ENCODE data around the gene DDA1. TPM values are rescaled to one million over a fixed set of nuclear protein-coding genes. Genes with fewer than 3 reads are reported as not detected.

Gene DDA1
- total RNA-seq, 4 donors from 2014 or later: 16.4 to 30.7 (median 26.3) TPM

DNA sequence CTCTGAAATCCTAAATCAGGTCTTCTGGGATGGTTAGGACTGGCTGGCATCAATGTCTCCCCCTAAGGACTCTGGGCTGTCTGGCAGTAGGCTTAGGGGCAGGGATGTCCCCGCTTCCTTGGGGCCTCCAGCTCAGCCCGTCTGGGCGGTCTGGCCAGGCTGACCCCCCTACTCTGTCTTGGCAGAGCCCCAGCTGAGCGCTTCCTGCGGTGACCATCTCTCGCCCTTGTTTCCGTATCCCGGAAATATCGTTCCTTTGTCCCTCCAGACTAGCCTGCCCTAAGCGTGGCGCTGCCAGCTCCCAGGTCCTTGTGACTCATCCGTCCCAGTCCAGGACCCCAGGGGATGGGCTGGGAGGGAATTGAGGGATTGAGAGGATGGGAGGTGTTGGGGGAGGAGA, 39.3 kb downstream of the DDA1 start:
- WGBS, 2 donors: 0 to 9% methylated on average over 12 of the region's 12 CpGs
- intact Hi-C loops (cut with DNase I; ENCODE audit: low total_unique reads): no loop called here
- TF ChIP-seq POLR2A (IDR thresholded peaks at IDR 0.05): no peak
- TF ChIP-seq, protein P1, sequence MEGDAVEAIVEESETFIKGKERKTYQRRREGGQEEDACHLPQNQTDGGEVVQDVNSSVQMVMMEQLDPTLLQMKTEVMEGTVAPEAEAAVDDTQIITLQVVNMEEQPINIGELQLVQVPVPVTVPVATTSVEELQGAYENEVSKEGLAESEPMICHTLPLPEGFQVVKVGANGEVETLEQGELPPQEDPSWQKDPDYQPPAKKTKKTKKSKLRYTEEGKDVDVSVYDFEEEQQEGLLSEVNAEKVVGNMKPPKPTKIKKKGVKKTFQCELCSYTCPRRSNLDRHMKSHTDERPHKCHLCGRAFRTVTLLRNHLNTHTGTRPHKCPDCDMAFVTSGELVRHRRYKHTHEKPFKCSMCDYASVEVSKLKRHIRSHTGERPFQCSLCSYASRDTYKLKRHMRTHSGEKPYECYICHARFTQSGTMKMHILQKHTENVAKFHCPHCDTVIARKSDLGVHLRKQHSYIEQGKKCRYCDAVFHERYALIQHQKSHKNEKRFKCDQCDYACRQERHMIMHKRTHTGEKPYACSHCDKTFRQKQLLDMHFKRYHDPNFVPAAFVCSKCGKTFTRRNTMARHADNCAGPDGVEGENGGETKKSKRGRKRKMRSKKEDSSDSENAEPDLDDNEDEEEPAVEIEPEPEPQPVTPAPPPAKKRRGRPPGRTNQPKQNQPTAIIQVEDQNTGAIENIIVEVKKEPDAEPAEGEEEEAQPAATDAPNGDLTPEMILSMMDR (IDR thresholded peaks at IDR 0.05): no peak
- no peak for DNase-seq (ENCODE audit: low spot score in 2 of 2)
- H3K4me3 ChIP-seq (ENCODE audit: low read depth, poor library complexity, severe bottlenecking): no peak overlapping the region

DNA sequence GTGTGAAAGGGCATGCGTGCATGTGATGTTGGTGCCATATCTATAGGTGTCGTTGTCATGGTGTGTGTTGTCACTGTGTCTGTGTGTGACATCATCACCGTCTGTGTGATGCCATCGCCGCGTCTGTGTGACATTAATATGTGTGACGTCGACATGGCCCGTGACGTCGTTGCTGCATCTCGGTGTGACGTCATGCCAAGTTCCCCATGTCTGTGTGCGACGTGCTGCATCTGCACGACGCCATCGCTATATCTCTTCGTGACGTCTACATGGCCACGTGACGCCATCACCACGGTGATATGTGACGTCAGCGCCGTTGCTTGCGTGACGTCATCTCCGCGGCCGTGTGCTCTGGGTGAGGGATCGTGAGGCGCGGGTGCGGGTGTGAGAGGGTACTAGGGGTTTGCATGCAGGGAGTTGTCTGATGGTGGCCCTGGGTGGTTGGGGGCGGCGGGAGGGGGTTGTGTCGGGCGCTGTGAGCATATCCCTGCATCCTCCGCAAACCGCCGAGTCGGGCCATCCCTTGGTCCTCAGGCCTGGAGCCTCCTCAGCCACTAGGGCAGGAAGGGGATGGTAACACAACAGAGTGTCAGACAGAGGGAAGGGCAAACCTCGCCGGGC, 42.6 kb downstream of the DDA1 start:
- no peak for DNase-seq (ENCODE audit: low spot score in 2 of 2)
- whole genome bisulfite sequencing, 2 donors: 88 to 89% methylated on average over 45 of the region's 45 CpGs

DNA sequence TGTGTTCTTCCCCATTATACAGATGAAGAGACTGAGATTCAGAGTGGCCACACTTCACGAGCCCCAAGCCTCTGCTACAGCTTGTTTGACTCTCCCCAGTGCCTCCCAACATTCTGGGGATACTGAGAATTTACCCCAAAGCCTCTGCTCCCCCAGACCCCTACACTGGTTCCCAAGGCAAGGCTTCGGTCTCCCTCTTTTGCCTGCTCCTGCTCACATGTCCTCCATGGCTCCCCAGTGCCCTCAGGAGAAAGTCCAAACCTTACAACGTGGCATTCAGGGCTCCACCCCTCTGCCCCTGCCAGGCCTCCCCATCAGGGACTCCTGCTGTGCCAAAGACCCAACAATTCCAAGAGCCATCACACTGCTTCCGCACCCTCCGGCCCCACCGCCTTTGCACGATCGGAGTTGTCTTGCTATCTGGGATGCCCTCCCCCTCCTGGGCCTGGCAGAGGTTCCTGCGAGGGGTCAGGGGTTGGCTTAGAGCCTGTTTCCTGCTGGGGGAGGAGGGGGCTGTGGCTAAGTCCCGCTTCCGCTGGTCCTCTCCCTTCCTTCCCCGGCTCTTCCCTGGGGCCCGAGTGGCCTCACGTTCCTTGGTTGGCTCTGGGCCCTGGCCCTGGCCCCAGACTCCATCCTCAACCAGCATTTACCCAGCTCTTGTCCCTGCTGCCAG, 43.4 kb downstream of the DDA1 start:
- TF ChIP-seq POLR2A (IDR thresholded peaks at IDR 0.05): no peak
- TF ChIP-seq, protein P1 (IDR thresholded peaks at IDR 0.05): no peak
- 39 to 44% methylated on average over 14 of the region's 14 CpGs for WGBS, 2 donors
- DNase-seq (ENCODE audit: low spot score in 2 of 2): no peak
- H3K4me3 ChIP-seq (ENCODE audit: low read depth, poor library complexity, severe bottlenecking): no peak overlapping the region
- intact Hi-C loops (cut with DNase I; ENCODE audit: low total_unique reads): no loop called here

More for the DNA sequence above, 42.6 kb downstream of the DDA1 start:
- no peak for TF ChIP-seq POLR2A (IDR thresholded peaks at IDR 0.05)
- TF ChIP-seq, protein P1 (IDR thresholded peaks at IDR 0.05): no peak
- H3K4me3 ChIP-seq (ENCODE audit: low read depth, poor library complexity, severe bottlenecking): no peak overlapping the region
- intact Hi-C loops (cut with DNase I; ENCODE audit: low total_unique reads): no loop called here

DNA sequence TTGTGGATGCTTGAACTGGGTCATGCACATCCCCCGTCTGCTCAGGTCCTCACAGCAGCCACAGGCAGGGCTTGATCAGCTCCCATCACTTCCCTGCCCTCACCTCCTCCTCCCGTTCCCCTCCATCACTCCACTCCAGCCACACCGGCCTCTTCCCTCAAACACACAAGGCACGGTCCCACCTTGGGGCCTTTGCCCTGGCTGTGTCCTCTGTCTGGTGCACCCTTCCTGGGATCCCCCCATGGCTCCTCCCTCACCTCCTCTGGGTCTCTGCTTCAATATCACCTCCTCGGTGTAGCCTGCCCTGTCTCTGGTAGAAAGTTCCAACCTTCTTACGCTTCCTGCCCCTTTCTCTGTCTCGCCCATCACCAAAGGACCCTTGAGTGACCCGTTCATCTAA, 44.0 kb downstream of the DDA1 start:
- intact Hi-C loops (cut with DNase I; ENCODE audit: low total_unique reads): no loop called here

DNA sequence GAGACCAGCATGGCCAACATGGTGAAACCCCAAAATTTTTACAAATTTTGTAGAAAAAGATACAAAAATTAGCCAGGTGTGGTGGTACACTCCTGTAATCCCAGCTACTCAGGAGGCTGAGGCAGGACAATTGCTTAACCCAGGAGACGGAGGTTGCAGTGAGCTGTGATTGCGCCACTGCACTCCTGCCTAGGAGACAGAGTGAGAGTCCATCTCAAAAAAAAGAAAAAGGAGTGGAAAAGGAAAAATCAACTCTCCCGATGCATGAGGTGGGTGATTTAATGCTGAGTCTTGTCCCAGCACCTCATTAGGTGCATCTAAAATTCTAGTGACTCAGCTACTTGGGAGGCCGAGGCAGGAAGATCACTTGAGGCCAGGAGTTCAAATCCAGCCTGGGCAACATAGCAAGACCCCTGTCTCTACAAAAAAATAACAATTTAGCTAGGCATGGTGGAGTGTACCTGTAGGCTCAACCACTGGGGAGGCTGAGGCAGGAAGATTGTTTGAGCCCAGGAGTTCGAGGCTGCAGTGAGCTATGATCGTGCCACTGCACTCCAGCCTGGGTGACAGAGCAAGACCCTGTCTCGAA, 47.8 kb downstream of the DDA1 start:
- no peak overlapping the region for H3K4me3 ChIP-seq (ENCODE audit: low read depth, poor library complexity, severe bottlenecking)
- DNase-seq (ENCODE audit: low spot score in 2 of 2): no peak
- intact Hi-C loops (cut with DNase I; ENCODE audit: low total_unique reads): no loop called here
- 85 to 88% methylated on average over 7 of the region's 7 CpGs for WGBS, 2 donors
- TF ChIP-seq POLR2A (IDR thresholded peaks at IDR 0.05): no peak
- TF ChIP-seq, protein P1 (IDR thresholded peaks at IDR 0.05): no peak

More for the DNA sequence above, 44.0 kb downstream of the DDA1 start:
- no peak for TF ChIP-seq POLR2A (IDR thresholded peaks at IDR 0.05)
- TF ChIP-seq, protein P1 (IDR thresholded peaks at IDR 0.05): no peak
- WGBS, 2 donors: 80 to 81% methylated on average over 8 of the region's 8 CpGs
- DNase-seq (ENCODE audit: low spot score in 2 of 2): no peak
- H3K4me3 ChIP-seq (ENCODE audit: low read depth, poor library complexity, severe bottlenecking): no peak overlapping the region

Measured in lower leg skin (tissue), 4 donors.